Spleen (tissue), 11 donors: ENCODE measurements around the gene DNMT1. TPM values are rescaled to one million over a fixed set of nuclear protein-coding genes. Genes with fewer than 3 reads are reported as not detected.
A peak's percentile ranks its signal among the peaks of the same experiment; 100 is the strongest.

ENCODE experiments used
- DNase-seq: peaks from one replicate; pipeline ENCODE4 v3.0.0-alpha.2; 2020
- H3K27ac ChIP-seq, 8 donors: fragments of 200-600 bp; sonication (generic) in 7 of 8; 1 replicate in 4 of 8; 2 replicates in 4 of 8; pipeline versions ENCODE4 v1.5.0 to v1.8.0; 2016 to 2021; ENCODE audit warnings: inconsistent platforms in 4 of 8, mild to moderate bottlenecking in 4 of 8, moderate library complexity in 1 of 8
- H3K27me3 ChIP-seq, 7 donors: fragments of 200-600 bp; sonication (generic) in 6 of 7; replicated peaks in 1 of 7; 1 replicate in 4 of 7; 2 replicates in 3 of 7; pipeline versions ENCODE4 v1.5.0 to v1.8.0; 2016 to 2021; ENCODE audit warnings: inconsistent platforms in 3 of 7, mild to moderate bottlenecking in 1 of 7
- H3K36me3 ChIP-seq, 6 donors: fragments of 200-600 bp; sonication (generic) in 5 of 6; 1 replicate in 4 of 6; 2 replicates in 2 of 6; pipeline versions ENCODE4 v1.5.0 to v1.8.0; 2016 to 2021; ENCODE audit warnings: inconsistent platforms in 2 of 6
- H3K4me1 ChIP-seq, 6 donors: fragments of 200-600 bp; sonication (generic) in 5 of 6; 1 replicate in 3 of 6; 2 replicates in 3 of 6; pipeline versions ENCODE4 v1.5.0 to v1.8.0; 2016 to 2021; ENCODE audit warnings: inconsistent platforms in 3 of 6
- H3K4me3 ChIP-seq, 8 donors: fragments of 200-600 bp; sonication (generic) in 7 of 8; 1 replicate in 4 of 8; 2 replicates in 4 of 8; pipeline versions ENCODE4 v1.5.0 to v1.8.0; 2016 to 2021; ENCODE audit warnings: inconsistent platforms in 4 of 8, mild to moderate bottlenecking in 4 of 8, moderate library complexity in 2 of 8
- H3K9me3 ChIP-seq, 8 donors: fragments of 200-600 bp; sonication (generic) in 7 of 8; 1 replicate in 4 of 8; 2 replicates in 4 of 8; pipeline versions ENCODE4 v1.5.0 to v1.8.0; 2016 to 2021; ENCODE audit warnings: inconsistent platforms in 4 of 8
- CTCF ChIP-seq, 11 experiments: fragments of 200-600 bp in 7 of 11; fragments of 450-650 bp in 4 of 11; sonication (generic) in 4 of 11; IDR thresholded peaks in 8 of 11; conservative IDR thresholded peaks in 3 of 11; 1 replicate in 7 of 11; 2 replicates in 4 of 11; pipeline versions ENCODE4 v1.4.0 to v1.8.0; 2016 to 2021; ENCODE audit warnings: antibody characterized with exemption in 11 of 11, inconsistent platforms in 4 of 11, mild to moderate bottlenecking in 1 of 11
- POLR2A ChIP-seq, 3 donors: fragments of 450-650 bp; IDR thresholded peaks; one replicate each; pipeline ENCODE4 v1.5.1; 2017; ENCODE audit warnings: antibody characterized with exemption in 3 of 3, mild to moderate bottlenecking in 1 of 3
- POLR2AphosphoS5 ChIP-seq, 3 donors: sonication (generic); formaldehyde crosslinking; IDR thresholded peaks; one replicate each; pipeline ENCODE4 v1.5.1; 2017; ENCODE audit warnings: antibody characterized with exemption in 3 of 3
- WGBS, 5 donors: extraction: QIAGEN DNeasy Blood & Tissue Kit in 3 of 5; methylation state at CpG; one replicate each; pipeline versions ENCODE4 v1.1.5 to v1.1.7; 2013 to 2018; 5-methylcytosine and 5-hydroxymethylcytosine counted together
- intact Hi-C: fragments of 100-400 bp; cut with DNase I; formaldehyde crosslinking; loops from one replicate; pipeline ENCODE4 v1.15.0; 2023; ENCODE audit warnings: low total_unique reads
- polyA plus RNA-seq, 3 donors: library from polyadenylated mRNA; stranded (reverse); fragments of 200-250 nt; gene quantifications; one replicate each; pipeline ENCODE4 v1.2.1, GENCODE V29; 2013
- total RNA-seq, 7 donors: library from RNA; depleted of rRNA in 3 of 7; stranded (reverse); fragments of >200 nt in 3 of 7; fragmentation: NEBNext Ultra II Directional in 4 of 7; extraction: Animal tissue kit (Norgen Biotek cat#: 25700) in 4 of 7; gene quantifications; one replicate each; pipeline versions ENCODE4 v1.1.0 to v1.2.1, GENCODE V29; 2016 to 2021
- donor health status: healthy with polysubstance abuse.
- donor health status: DM: no; HTN: no; CAD: no; lungs with moderate emphysema.
- donor health status: DM: no; HTN: no; CAD: no.
- donor health status: Bipolar disorder and iron deficiency.
- donor health status: healthy.
- donor health status: DM: no; HTN: no; CAD: no.
- donor health status: DM: yes; HTN: yes; CAD: no.

Gene DNMT1
- total and polyA plus RNA-seq, 10 donors: 40.6 to 131 (median 71.8) TPM

GRCh38 chr19:10111405-10111811 lies 83.3 kb downstream of the DNMT1 start, which contains the start of gene P2RY11:
P2RY11 (plus strand) TSS chr19:10111693; CDS start chr19:10111722, 29 bp downstream.
- intact Hi-C loops: loop anchor here (10.0 kb wide), 1 partner anchor 143 kb away; the partner anchor contains the start of gene MRPL4
- WGBS, 5 donors: 18 to 36% (median 26%) methylated on average over 7 to 8 of the region's 8 CpGs
- Histone ChIP-seq H3K36me3 (peaks cover 9 to 76% (median 72%) of the 10 kb centered on the region in 6 donors), H3K9me3 (no peaks in the 10 kb centered on the region), H3K27me3 (no peaks in the 10 kb centered on the region), H3K4me1 (peaks cover 29 to 100% (median 67%) of the 10 kb centered on the region in 6 donors), H3K4me3 (peak within 1 kb of the TSS in 6 of 8 donors; percentile 16 to 60 (median 22)), H3K27ac (peak within 1 kb of the TSS; percentile 35 to 87 (median 63))
- DNase-seq: peak; percentile 86
- TF ChIP-seq POLR2A (IDR thresholded peaks at IDR 0.05): no peak
- no peak for TF ChIP-seq CTCF (IDR thresholded peaks at IDR 0.05 in 8 of 11, conservative IDR thresholded peaks at IDR 0.05 in 3 of 11)
- peak; percentile 69 to 85 (median 75) for TF ChIP-seq POLR2AphosphoS5 (IDR thresholded peaks at IDR 0.05)

- no peaks in the 10 kb centered on the region for H3K27me3 ChIP-seq
- TF ChIP-seq POLR2AphosphoS5 (IDR thresholded peaks at IDR 0.05) (no peak), POLR2A (IDR thresholded peaks at IDR 0.05) (no peak), CTCF (IDR thresholded peaks at IDR 0.05 in 8 of 11, conservative IDR thresholded peaks at IDR 0.05 in 3 of 11) (no peak)
- peak overlapping the region in 3 of 8 donors; percentile 25 to 60 (median 29) for H3K4me3 ChIP-seq
- WGBS, 5 donors: 73 to 89% (median 84%) methylated on average over 5 to 19 of the region's 19 CpGs
- intact Hi-C loops: loop anchor here (10.0 kb wide), 1 partner anchor 144 kb away; the partner anchor contains the start of gene MRPL4
- H3K4me1 ChIP-seq: peaks cover 29 to 99% (median 70%) of the 10 kb centered on the region in 6 donors
- DNase-seq: no peak
- H3K9me3 ChIP-seq: no peaks in the 10 kb centered on the region
- peak overlapping the region in 6 of 8 donors; percentile 2 to 87 (median 67) for H3K27ac ChIP-seq
- H3K36me3 ChIP-seq: peaks cover 9 to 71% (median 67%) of the 10 kb centered on the region in 6 donors
Observed at GRCh38 chr19:10110972-10111317, 83.8 kb downstream of the DNMT1 start.

- Histone ChIP-seq H3K9me3 (no peaks in the 10 kb centered on the region), H3K36me3 (peaks cover 5 to 65% (median 61%) of the 10 kb centered on the region in 6 donors), H3K27me3 (no peaks in the 10 kb centered on the region), H3K27ac (peak overlapping the region in 6 of 8 donors; percentile 2 to 87 (median 67)), H3K4me1 (peaks cover 29 to 99% (median 77%) of the 10 kb centered on the region in 6 donors), H3K4me3 (no peak overlapping the region)
- peak in 1 of 3 donors; percentile 46 for TF ChIP-seq POLR2AphosphoS5 (IDR thresholded peaks at IDR 0.05)
- no peak for TF ChIP-seq POLR2A (IDR thresholded peaks at IDR 0.05)
- TF ChIP-seq CTCF (IDR thresholded peaks at IDR 0.05 in 8 of 11, conservative IDR thresholded peaks at IDR 0.05 in 3 of 11): no peak
- intact Hi-C loops: loop anchor here (10.0 kb wide), 1 partner anchor 144 kb away; the partner anchor contains the start of gene MRPL4
- no peak for DNase-seq
- WGBS, 5 donors: 80 to 92% (median 88%) methylated on average over 24 to 44 of the region's 44 CpGs
Observed at GRCh38 chr19:10110076-10110971, 84.4 kb downstream of the DNMT1 start.

- DNase-seq: no peak
- 90 to 96% (median 92%) methylated on average over 12 to 14 of the region's 14 CpGs for WGBS, 5 donors
- peaks cover 29 to 99% (median 84%) of the 10 kb centered on the region in 6 donors for H3K4me1 ChIP-seq
- no peak for TF ChIP-seq POLR2AphosphoS5 (IDR thresholded peaks at IDR 0.05)
- TF ChIP-seq CTCF (IDR thresholded peaks at IDR 0.05 in 8 of 11, conservative IDR thresholded peaks at IDR 0.05 in 3 of 11): no peak
- no peak for TF ChIP-seq POLR2A (IDR thresholded peaks at IDR 0.05)
- peaks cover 5 to 57% (median 53%) of the 10 kb centered on the region in 6 donors for H3K36me3 ChIP-seq
- no peaks in the 10 kb centered on the region for H3K9me3 ChIP-seq
- no peaks in the 10 kb centered on the region for H3K27me3 ChIP-seq
- intact Hi-C loops: no loop called here
- peak overlapping the region in 1 of 8 donors; percentile 87 for H3K27ac ChIP-seq
- no peak overlapping the region for H3K4me3 ChIP-seq
Observed at GRCh38 chr19:10109528-10109927, 85.2 kb downstream of the DNMT1 start.
